ENCODE measurements around the gene TMEM132E.
"Not testable (repeated sequence)": the region's sequence is repeated elsewhere in the genome, so short reads cannot be mapped to it uniquely, and the experiment has no call there.

Gene TMEM132E

GRCh38 chr17:34579017-34579946 lies at the start of gene TMEM132E:
TSS of gene TMEM132E (plus strand) at chr17:34579582. CDS start at chr17:34581077, 1,495 bp downstream.
- peak; percentile 28 for DNase-seq

GRCh38 chr17:34530918-34531317 lies 48.5 kb upstream of the TMEM132E start:
- no peak for DNase-seq

GRCh38 chr17:34532281-34533065 lies 46.9 kb upstream of the TMEM132E start:
- no peak for DNase-seq

GRCh38 chr17:34533806-34534527 lies 45.4 kb upstream of the TMEM132E start:
- no peak for DNase-seq

- DNase-seq = no peak
Measured at GRCh38 chr17:34537445-34537844, 41.9 kb upstream of the TMEM132E start.

GRCh38 chr17:34538582-34538981 lies 40.8 kb upstream of the TMEM132E start:
- not testable (repeated sequence) for DNase-seq

- no peak for DNase-seq
Measured at GRCh38 chr17:34539881-34540280, 39.5 kb upstream of the TMEM132E start.

GRCh38 chr17:34542700-34543336 lies 36.6 kb upstream of the TMEM132E start:
- peak; percentile 38 for DNase-seq

GRCh38 chr17:34547453-34548063 lies 31.8 kb upstream of the TMEM132E start:
- no peak for DNase-seq

- DNase-seq = no peak
Measured at GRCh38 chr17:34549966-34550365, 29.4 kb upstream of the TMEM132E start.

- DNase-seq = no peak
Measured at GRCh38 chr17:34553907-34554306, 25.5 kb upstream of the TMEM132E start.

- DNase-seq = no peak
Measured at GRCh38 chr17:34556384-34556783, 23.0 kb upstream of the TMEM132E start.

GRCh38 chr17:34556931-34557330 lies 22.5 kb upstream of the TMEM132E start:
- no peak for DNase-seq

- DNase-seq = no peak
Measured at GRCh38 chr17:34561328-34561727, 18.1 kb upstream of the TMEM132E start.

GRCh38 chr17:34562387-34562786 lies 17.0 kb upstream of the TMEM132E start:
- no peak for DNase-seq

- DNase-seq = no peak
Measured at GRCh38 chr17:34565713-34566112, 13.7 kb upstream of the TMEM132E start.

- no peak for DNase-seq
Measured at GRCh38 chr17:34566201-34566600, 13.2 kb upstream of the TMEM132E start.

- DNase-seq = no peak
Measured at GRCh38 chr17:34566873-34567272, 12.5 kb upstream of the TMEM132E start.

GRCh38 chr17:34567691-34568465 lies 11.5 kb upstream of the TMEM132E start:
- DNase-seq = no peak

GRCh38 chr17:34568953-34569352 lies 10.4 kb upstream of the TMEM132E start:
- no peak for DNase-seq

- DNase-seq = no peak
Measured at GRCh38 chr17:34569591-34569990, 9.8 kb upstream of the TMEM132E start.
